Stimulated activated CD8-positive, alpha-beta memory T cell treated with anti-CD3 and anti-CD28 coated beads, Interleukin-2, amount 100 ng/mL, for 1 hour (primary cell): ENCODE data around the gene SSC5D.
"Not testable (repeated sequence)": the region's sequence is repeated elsewhere in the genome, so short reads cannot be mapped to it uniquely, and the experiment has no call there.

Source experiments
- DNase-seq, 2 donors: peaks; one replicate each; pipeline ENCODE4 v3.0.0-alpha.2; 2020; ENCODE audit warnings: low read depth in 2 of 2

SSC5D gene

GRCh38 chr19:55487924-55488687 is at the start of gene SSC5D:
SSC5D (plus strand) TSS chr19:55488436; CDS start chr19:55488590, 154 bp downstream.
- no peak for DNase-seq

- DNase-seq = no peak
These were observed 49.2 kb upstream of the SSC5D start for GRCh38 chr19:55439052-55439451.

- DNase-seq = no peak
These were observed 47.7 kb upstream of the SSC5D start for GRCh38 chr19:55440411-55441105.

GRCh38 chr19:55441319-55441691 is 46.9 kb upstream of the SSC5D start:
- no peak for DNase-seq

GRCh38 chr19:55441692-55442321 is 46.4 kb upstream of the SSC5D start:
- DNase-seq = no peak

GRCh38 chr19:55442372-55442961 is 45.8 kb upstream of the SSC5D start:
- DNase-seq = no peak

GRCh38 chr19:55443045-55443823 is 45.0 kb upstream of the SSC5D start, which contains the start of gene SHISA7:
SHISA7 (minus strand) TSS chr19:55443300; CDS start chr19:55442863, 437 bp downstream.
- no peak for DNase-seq

- no peak for DNase-seq
These were observed 44.3 kb upstream of the SSC5D start for GRCh38 chr19:55443824-55444480.

GRCh38 chr19:55444646-55445045 is 43.6 kb upstream of the SSC5D start:
- DNase-seq = no peak

GRCh38 chr19:55446060-55446459 is 42.2 kb upstream of the SSC5D start:
- DNase-seq = no peak

GRCh38 chr19:55447421-55448174 is 40.6 kb upstream of the SSC5D start:
- DNase-seq = no peak

- not testable (repeated sequence) for DNase-seq
These were observed 40.1 kb upstream of the SSC5D start for GRCh38 chr19:55448175-55448490.

GRCh38 chr19:55449469-55449868 is 38.8 kb upstream of the SSC5D start:
- no peak for DNase-seq

- DNase-seq = no peak
These were observed 36.9 kb upstream of the SSC5D start for GRCh38 chr19:55451163-55451964.

- DNase-seq = no peak
These were observed 36.1 kb upstream of the SSC5D start for GRCh38 chr19:55451965-55452748.

- no peak for DNase-seq
These were observed 35.4 kb upstream of the SSC5D start for GRCh38 chr19:55452749-55453346.

- no peak for DNase-seq
These were observed 34.5 kb upstream of the SSC5D start for GRCh38 chr19:55453511-55454260.
